ENCODE data around the gene FOXO1. TPM values are rescaled to one million over a fixed set of nuclear protein-coding genes. Genes with fewer than 3 reads are reported as not detected.

FOXO1 gene
- total RNA-seq, 4 donors from 2014 or later = 65.6 to 87.4 (median 78.5) TPM

DNA sequence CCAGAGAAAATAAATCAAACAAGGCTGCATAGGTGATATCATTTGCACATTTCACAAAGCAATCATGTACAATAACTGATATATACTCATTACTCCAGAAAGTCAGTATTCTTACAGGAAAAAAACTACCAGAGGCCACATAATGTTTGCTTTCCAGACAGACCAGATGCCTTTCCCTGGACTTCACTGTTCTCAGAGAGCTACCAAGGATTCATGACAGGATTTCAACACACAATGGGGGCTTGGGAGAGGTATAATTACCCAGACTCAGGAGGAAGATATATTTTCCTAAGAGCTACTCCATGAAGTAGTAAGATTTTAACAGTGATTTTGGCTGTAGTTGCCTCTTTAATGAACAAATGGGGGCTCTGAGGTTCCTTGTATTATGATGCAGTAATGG is 110.0 kb downstream of the FOXO1 start:
- Histone ChIP-seq H3K4me3 (no peak overlapping the region), H3K9me3 (no peaks in the 10 kb centered on the region), H3K36me3 (peaks cover 0 to 19% (median 14%) of the 10 kb centered on the region in 4 donors), H3K27me3 (no peaks in the 10 kb centered on the region), H3K4me1 (peaks cover 17 to 36% (median 29%) of the 10 kb centered on the region in 4 donors), H3K27ac (replicated peaks in 1 of 4) (no peak overlapping the region)
- TF ChIP-seq POLR2A (IDR thresholded peaks at IDR 0.05; ENCODE audit: low read depth) (no peak), EP300 (IDR thresholded peaks at IDR 0.05) (no peak), POLR2AphosphoS5 (IDR thresholded peaks at IDR 0.05) (no peak)
- TF ChIP-seq, protein P1, sequence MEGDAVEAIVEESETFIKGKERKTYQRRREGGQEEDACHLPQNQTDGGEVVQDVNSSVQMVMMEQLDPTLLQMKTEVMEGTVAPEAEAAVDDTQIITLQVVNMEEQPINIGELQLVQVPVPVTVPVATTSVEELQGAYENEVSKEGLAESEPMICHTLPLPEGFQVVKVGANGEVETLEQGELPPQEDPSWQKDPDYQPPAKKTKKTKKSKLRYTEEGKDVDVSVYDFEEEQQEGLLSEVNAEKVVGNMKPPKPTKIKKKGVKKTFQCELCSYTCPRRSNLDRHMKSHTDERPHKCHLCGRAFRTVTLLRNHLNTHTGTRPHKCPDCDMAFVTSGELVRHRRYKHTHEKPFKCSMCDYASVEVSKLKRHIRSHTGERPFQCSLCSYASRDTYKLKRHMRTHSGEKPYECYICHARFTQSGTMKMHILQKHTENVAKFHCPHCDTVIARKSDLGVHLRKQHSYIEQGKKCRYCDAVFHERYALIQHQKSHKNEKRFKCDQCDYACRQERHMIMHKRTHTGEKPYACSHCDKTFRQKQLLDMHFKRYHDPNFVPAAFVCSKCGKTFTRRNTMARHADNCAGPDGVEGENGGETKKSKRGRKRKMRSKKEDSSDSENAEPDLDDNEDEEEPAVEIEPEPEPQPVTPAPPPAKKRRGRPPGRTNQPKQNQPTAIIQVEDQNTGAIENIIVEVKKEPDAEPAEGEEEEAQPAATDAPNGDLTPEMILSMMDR (IDR thresholded peaks at IDR 0.05) = no peak
- DNase-seq (ENCODE audit: extremely low spot score) = no peak
- intact Hi-C loops (cut with DNase I) = no loop called here

DNA sequence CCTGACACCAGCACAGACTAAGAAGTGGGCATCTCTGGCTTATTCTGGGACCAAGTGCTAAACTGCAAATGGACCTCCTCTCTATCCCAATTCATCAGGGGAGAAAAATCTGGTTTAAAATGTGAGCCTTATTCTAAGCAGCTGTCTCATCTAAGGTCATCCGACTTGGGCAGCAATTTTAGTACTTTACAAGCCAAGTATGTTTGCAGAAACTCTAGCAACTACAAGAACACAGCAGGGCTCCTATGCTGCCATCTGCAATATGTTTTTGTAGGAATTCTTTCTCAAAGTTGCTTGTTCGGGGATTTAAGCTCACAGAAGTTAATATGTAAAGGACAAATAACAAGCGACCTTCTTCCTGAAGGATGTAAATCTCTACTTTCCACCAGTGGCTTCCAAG is 113.1 kb downstream of the FOXO1 start:
- no peak for DNase-seq (ENCODE audit: extremely low spot score)
- Histone ChIP-seq H3K4me3 (no peak overlapping the region), H3K27ac (replicated peaks in 1 of 4) (no peak overlapping the region), H3K27me3 (no peaks in the 10 kb centered on the region), H3K36me3 (peaks cover 0 to 4% (median 0%) of the 10 kb centered on the region in 4 donors), H3K9me3 (no peaks in the 10 kb centered on the region), H3K4me1 (peaks cover 8 to 38% (median 26%) of the 10 kb centered on the region in 4 donors)
- 91% methylated on average over 3 of the region's 3 CpGs for WGBS
- intact Hi-C loops (cut with DNase I) = no loop called here
- no peak for TF ChIP-seq EP300 (IDR thresholded peaks at IDR 0.05)
- no peak for TF ChIP-seq POLR2AphosphoS5 (IDR thresholded peaks at IDR 0.05)
- TF ChIP-seq, protein P1 (IDR thresholded peaks at IDR 0.05) = no peak

DNA sequence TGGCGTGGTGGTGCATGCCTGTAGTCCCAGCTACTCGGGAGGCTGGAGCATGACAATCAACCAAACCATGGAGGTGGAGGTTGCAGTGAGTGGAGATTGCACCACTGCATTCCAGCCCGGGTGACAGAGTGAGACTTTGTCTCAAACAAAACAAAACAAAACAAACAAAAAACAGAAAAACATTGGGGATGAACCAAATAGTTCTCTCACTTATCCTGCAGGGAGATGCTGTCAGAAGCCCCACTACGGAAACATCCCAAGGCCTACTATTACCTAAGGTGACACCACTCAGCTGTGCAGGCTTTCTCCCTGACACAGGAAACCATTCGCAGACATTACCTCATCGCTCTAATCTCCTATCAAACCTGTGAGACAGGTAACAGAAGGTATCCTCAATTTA is 113.5 kb downstream of the FOXO1 start:
- peaks cover 0 to 4% (median 0%) of the 10 kb centered on the region in 4 donors for H3K36me3 ChIP-seq
- no peaks in the 10 kb centered on the region for H3K27me3 ChIP-seq
- TF ChIP-seq POLR2AphosphoS5 (IDR thresholded peaks at IDR 0.05) = peak in 1 of 2 donors; percentile 8
- TF ChIP-seq EP300 (IDR thresholded peaks at IDR 0.05) = no peak
- intact Hi-C loops (cut with DNase I) = no loop called here
- H3K9me3 ChIP-seq = no peaks in the 10 kb centered on the region
- 95% methylated on average over 6 of the region's 6 CpGs for WGBS
- H3K27ac ChIP-seq (replicated peaks in 1 of 4) = no peak overlapping the region
- H3K4me1 ChIP-seq = peaks cover 11 to 43% (median 27%) of the 10 kb centered on the region in 4 donors
- DNase-seq (ENCODE audit: extremely low spot score) = no peak
- no peak overlapping the region for H3K4me3 ChIP-seq

DNA sequence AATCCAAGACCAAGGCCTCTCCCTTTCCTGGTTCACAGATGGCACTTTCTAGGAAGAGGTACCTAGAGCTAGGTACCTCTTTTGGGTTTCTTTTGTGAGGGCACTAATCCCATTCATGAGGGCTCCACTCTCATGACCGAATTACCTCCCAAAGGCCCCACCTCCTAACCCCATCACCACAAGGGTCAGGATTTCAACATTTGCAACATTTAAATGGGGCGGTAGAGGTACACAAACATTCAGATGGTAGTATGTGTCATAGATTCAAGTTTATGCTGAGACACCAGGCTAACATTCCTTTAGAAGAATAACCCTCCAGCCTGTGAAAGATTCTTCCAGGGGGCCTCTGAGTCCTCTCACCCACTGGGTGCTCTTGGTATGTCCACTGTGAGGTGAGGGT is 116.3 kb downstream of the FOXO1 start:
- Histone ChIP-seq H3K4me1 (peaks cover 3 to 39% (median 22%) of the 10 kb centered on the region in 4 donors), H3K27ac (replicated peaks in 1 of 4) (no peak overlapping the region), H3K9me3 (no peaks in the 10 kb centered on the region), H3K27me3 (no peaks in the 10 kb centered on the region), H3K4me3 (no peak overlapping the region), H3K36me3 (peaks cover 0 to under 1% (median 0%) of the 10 kb centered on the region in 4 donors)
- 100% methylated on average over 2 of the region's 2 CpGs for WGBS
- intact Hi-C loops (cut with DNase I) = no loop called here
- TF ChIP-seq POLR2AphosphoS5 (IDR thresholded peaks at IDR 0.05) (no peak), POLR2A (IDR thresholded peaks at IDR 0.05; ENCODE audit: low read depth) (no peak), EP300 (IDR thresholded peaks at IDR 0.05) (no peak)
- TF ChIP-seq, protein P1 (IDR thresholded peaks at IDR 0.05) = no peak
- no peak for DNase-seq (ENCODE audit: extremely low spot score)

DNA sequence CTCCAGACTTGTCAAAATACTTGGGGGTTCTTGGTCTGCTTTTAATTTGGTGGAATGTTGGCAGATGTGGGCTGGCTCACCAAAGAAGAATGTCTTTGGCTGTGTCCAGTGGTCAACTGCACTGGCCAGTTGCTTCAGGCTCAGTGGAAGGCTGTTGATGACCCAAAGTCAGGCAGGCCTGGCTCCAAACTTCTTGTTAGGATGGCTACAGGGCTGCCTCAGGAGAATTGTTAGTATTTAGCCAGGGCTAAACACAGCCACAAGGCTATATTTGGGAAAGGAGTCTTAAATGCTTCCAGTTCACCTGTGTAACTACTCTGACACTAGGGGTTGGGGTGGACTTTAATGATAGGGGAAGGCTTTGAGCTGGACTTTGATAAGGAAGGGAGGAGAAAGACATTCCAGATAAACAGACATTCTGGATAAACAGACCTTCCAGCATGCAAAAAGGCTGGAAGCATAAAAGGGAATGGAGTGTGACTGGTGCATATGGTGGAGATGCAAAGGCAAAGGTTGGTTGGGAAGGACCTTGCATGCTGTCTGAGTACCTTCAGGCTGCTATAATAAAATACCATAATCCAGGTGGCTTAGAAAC is 116.8 kb downstream of the FOXO1 start:
- Histone ChIP-seq H3K4me1 (peaks cover 3 to 39% (median 22%) of the 10 kb centered on the region in 4 donors), H3K36me3 (no peaks in the 10 kb centered on the region), H3K27me3 (no peaks in the 10 kb centered on the region), H3K27ac (replicated peaks in 1 of 4) (no peak overlapping the region), H3K9me3 (no peaks in the 10 kb centered on the region), H3K4me3 (no peak overlapping the region)
- intact Hi-C loops (cut with DNase I) = no loop called here
- TF ChIP-seq POLR2AphosphoS5 (IDR thresholded peaks at IDR 0.05) (no peak), EP300 (IDR thresholded peaks at IDR 0.05) (no peak), POLR2A (IDR thresholded peaks at IDR 0.05; ENCODE audit: low read depth) (no peak)
- TF ChIP-seq, protein P1 (IDR thresholded peaks at IDR 0.05) = no peak
- DNase-seq (ENCODE audit: extremely low spot score) = no peak

Data from esophagus muscularis mucosa (tissue), 4 donors.